Measurements from ENCODE around the gene SIK3. TPM values are rescaled to one million over a fixed set of nuclear protein-coding genes. Genes with fewer than 3 reads are reported as not detected.

The SIK3 gene
- polyA plus RNA-seq, 1 experiment, result 9.0 TPM

DNA sequence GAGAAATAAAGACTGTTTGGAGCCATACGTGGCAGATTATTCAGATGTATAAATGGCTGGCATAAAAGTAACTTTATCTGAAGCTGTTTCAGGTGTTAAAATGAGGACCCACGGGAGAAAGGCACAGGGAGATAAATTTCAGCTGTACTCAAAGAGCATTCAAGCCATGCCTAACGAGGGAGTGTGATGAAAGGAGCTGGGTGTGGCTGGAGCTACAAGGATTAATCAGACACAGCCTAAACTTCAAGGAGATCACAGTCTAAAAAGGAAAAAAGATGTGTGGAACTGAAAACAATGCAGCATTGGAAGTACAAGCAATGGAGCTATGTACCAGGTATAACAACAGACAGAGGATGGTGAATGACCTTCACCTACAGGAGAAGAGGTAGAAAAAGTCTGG is 140.0 kb downstream of the SIK3 start:
- POLR2A ChIA-PET, result no interaction called here
- no peak for DNase-seq (ENCODE audit: low read depth, low spot score)

DNA sequence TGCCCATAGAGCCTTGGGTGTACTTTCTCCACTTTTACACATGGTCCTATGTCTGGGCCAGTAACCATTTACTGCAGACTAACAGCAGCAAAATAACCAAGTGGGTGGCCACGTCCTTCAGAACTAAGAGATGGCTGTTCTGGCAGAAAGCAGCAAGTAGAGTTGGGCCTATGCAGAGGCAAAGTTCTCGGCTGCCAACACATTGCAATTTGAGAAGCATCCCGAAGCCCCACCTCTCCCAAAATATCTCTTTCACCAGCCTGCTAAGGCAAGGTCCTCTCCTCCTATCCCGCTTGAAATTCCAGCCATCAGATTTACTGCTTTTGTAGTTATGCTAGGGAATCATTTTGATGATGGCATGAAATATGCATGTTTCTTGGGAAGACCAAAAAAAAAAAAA is 142.3 kb downstream of the SIK3 start:
- no peak overlapping the region for H3K4me3 ChIP-seq (ENCODE audit: low read depth, low read length)
- TF ChIP-seq, protein P1, sequence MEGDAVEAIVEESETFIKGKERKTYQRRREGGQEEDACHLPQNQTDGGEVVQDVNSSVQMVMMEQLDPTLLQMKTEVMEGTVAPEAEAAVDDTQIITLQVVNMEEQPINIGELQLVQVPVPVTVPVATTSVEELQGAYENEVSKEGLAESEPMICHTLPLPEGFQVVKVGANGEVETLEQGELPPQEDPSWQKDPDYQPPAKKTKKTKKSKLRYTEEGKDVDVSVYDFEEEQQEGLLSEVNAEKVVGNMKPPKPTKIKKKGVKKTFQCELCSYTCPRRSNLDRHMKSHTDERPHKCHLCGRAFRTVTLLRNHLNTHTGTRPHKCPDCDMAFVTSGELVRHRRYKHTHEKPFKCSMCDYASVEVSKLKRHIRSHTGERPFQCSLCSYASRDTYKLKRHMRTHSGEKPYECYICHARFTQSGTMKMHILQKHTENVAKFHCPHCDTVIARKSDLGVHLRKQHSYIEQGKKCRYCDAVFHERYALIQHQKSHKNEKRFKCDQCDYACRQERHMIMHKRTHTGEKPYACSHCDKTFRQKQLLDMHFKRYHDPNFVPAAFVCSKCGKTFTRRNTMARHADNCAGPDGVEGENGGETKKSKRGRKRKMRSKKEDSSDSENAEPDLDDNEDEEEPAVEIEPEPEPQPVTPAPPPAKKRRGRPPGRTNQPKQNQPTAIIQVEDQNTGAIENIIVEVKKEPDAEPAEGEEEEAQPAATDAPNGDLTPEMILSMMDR (IDR thresholded peaks at IDR 0.05; ENCODE audit: low read depth, low read length), result no peak
- POLR2A ChIA-PET, result no interaction called here
- CTCF ChIA-PET, result no interaction called here
- no peak for DNase-seq (ENCODE audit: low read depth, low spot score)
- no peaks in the 10 kb centered on the region for H3K9me3 ChIP-seq (ENCODE audit: control insufficient read depth, insufficient read depth, low read length)
- H3K27ac ChIP-seq (ENCODE audit: low read depth, low read length), result no peak overlapping the region
- no peaks in the 10 kb centered on the region for H3K27me3 ChIP-seq (ENCODE audit: control insufficient read depth, insufficient read depth, low read length)

More for the DNA sequence above, 140.0 kb downstream of the SIK3 start:
- H3K27ac ChIP-seq (ENCODE audit: low read depth, low read length), result no peak overlapping the region
- no peak overlapping the region for H3K4me3 ChIP-seq (ENCODE audit: low read depth, low read length)
- no peaks in the 10 kb centered on the region for H3K9me3 ChIP-seq (ENCODE audit: control insufficient read depth, insufficient read depth, low read length)
- no peaks in the 10 kb centered on the region for H3K27me3 ChIP-seq (ENCODE audit: control insufficient read depth, insufficient read depth, low read length)
- TF ChIP-seq, protein P1 (IDR thresholded peaks at IDR 0.05; ENCODE audit: low read depth, low read length), result no peak
- CTCF ChIA-PET, result no interaction called here

DNA sequence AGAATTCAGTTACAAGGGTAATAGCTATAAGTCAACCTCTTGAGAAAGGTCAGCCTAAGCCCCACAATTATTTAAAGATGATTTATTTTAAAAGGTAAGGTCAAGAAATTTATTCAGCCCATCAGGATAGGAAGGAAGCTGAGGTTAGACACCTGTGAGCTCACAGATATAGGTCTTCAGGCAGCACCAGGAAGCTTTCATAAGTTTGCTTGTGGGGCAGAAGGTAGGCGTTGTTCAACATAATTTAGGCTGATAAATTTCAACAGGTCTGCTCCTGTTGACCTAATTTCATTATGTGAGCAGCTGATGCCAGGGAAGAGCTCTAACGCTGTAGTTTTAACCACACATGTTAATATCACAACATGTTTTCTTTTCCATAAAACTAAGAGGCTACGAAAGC is 142.7 kb downstream of the SIK3 start:
- CTCF ChIA-PET, result no interaction called here
- no peaks in the 10 kb centered on the region for H3K9me3 ChIP-seq (ENCODE audit: control insufficient read depth, insufficient read depth, low read length)
- no peak overlapping the region for H3K4me3 ChIP-seq (ENCODE audit: low read depth, low read length)
- H3K27ac ChIP-seq (ENCODE audit: low read depth, low read length), result no peak overlapping the region
- POLR2A ChIA-PET, result no interaction called here
- TF ChIP-seq, protein P1 (IDR thresholded peaks at IDR 0.05; ENCODE audit: low read depth, low read length), result no peak
- DNase-seq (ENCODE audit: low read depth, low spot score), result no peak
- no peaks in the 10 kb centered on the region for H3K27me3 ChIP-seq (ENCODE audit: control insufficient read depth, insufficient read depth, low read length)

DNA sequence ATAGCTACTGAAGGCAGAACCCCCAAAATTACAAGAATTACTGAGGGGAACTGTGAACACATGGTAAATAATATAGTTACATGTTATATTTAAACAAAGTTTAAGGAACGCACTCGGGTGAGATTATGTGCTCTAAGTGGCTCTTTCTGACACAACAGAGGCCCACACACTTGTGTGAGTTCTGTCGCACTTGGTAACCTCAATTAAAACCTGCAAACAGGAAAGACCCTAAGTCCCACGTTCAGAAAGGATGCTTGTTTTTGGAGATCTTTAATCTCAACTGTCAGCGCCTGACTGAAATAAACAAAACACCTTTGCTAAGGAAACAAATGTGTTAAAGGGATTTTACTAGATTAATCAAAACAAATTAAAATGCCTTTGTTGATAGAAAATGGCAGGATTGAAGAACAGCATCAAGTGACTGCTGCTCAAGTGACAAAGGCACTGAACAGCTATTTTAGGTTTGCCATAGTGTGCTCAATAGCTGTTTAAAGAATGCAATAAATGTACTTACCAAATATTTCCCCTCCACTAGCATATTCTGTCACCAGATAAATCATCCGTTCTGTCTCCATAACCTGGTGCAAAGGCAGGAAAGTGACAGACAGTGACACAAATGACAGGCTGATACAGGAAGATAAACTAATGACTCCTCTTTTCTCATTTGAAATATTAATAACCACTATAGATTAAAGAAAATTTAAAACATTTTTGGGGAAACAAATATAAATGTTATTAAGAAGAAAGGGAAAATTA is 144.5 kb downstream of the SIK3 start:
- Histone ChIP-seq H3K9me3 (ENCODE audit: control insufficient read depth, insufficient read depth, low read length) (no peaks in the 10 kb centered on the region), H3K27me3 (ENCODE audit: control insufficient read depth, insufficient read depth, low read length) (no peaks in the 10 kb centered on the region), H3K27ac (ENCODE audit: low read depth, low read length) (no peak overlapping the region), H3K4me3 (ENCODE audit: low read depth, low read length) (no peak overlapping the region)
- ChIA-PET POLR2A (no interaction called here), CTCF (interaction anchor here (1.8 kb wide), 1 partner anchor 24 kb away, joined by 4 read pairs; no protein-coding TSS in a partner anchor)
- no peak for DNase-seq (ENCODE audit: low read depth, low spot score)
- TF ChIP-seq, protein P1 (IDR thresholded peaks at IDR 0.05; ENCODE audit: low read depth, low read length), result no peak

DNA sequence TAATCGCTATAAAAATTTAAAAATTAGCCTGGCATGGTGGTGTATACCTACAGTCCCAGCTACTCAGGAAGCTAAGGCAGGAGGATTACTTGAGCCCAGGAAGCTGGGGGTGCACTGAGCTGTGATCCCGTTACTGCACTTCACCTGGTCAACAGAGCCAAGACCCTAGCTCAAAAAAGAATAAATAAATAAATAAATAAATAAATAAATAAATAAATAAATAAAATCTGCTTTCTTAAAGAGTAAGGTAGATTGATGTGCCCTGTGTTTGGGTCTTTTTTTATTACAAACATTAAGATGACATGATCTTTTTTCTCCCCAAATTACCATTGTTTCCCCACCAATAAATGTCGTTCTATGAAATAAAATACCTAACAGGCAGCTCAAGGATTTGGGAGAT is 146.5 kb downstream of the SIK3 start:
- Histone ChIP-seq H3K4me3 (ENCODE audit: low read depth, low read length) (no peak overlapping the region), H3K27ac (ENCODE audit: low read depth, low read length) (no peak overlapping the region), H3K27me3 (ENCODE audit: control insufficient read depth, insufficient read depth, low read length) (no peaks in the 10 kb centered on the region), H3K9me3 (ENCODE audit: control insufficient read depth, insufficient read depth, low read length) (no peaks in the 10 kb centered on the region)
- ChIA-PET CTCF (interaction anchor here (1.5 kb wide), 1 partner anchor 9 kb away, joined by 3 read pairs; no protein-coding TSS in a partner anchor), POLR2A (no interaction called here)
- DNase-seq (ENCODE audit: low read depth, low spot score), result no peak
- TF ChIP-seq, protein P1 (IDR thresholded peaks at IDR 0.05; ENCODE audit: low read depth, low read length), result no peak
